H9 (cell line): ENCODE results near the gene FAM216A. TPM values are rescaled to one million over a fixed set of nuclear protein-coding genes. Genes with fewer than 3 reads are reported as not detected.

Experiments used
- DNase-seq: peaks from one replicate; pipeline ENCODE4 v3.0.0-alpha.2; 2017
- H2AFZ ChIP-seq: one replicate; pipeline ENCODE4 v1.6.1; 2013; ENCODE audit warnings: mild to moderate bottlenecking, low read length, control low read depth, moderate library complexity
- H2AK5ac ChIP-seq: 2 replicates; pipeline ENCODE4 v1.6.1; 2013; ENCODE audit warnings: low read length, control low read depth, mixed read lengths; ENCODE audit not compliant: insufficient read length
- H2BK120ac ChIP-seq: one replicate; pipeline ENCODE4 v1.6.1; 2013; ENCODE audit warnings: low read depth, mild to moderate bottlenecking, low read length, control low read depth, inconsistent platforms; ENCODE audit not compliant: poor library complexity, severe bottlenecking
- H2BK12ac ChIP-seq: 2 replicates; pipeline ENCODE4 v1.6.1; 2013; ENCODE audit warnings: low read length, control low read depth, mixed read lengths, low read depth; ENCODE audit not compliant: insufficient read length
- H2BK15ac ChIP-seq: 2 replicates; pipeline ENCODE4 v1.6.1; 2013; ENCODE audit warnings: low read depth, low read length, control low read depth
- H2BK20ac ChIP-seq: one replicate; pipeline ENCODE4 v1.6.1; 2013; ENCODE audit warnings: low read depth, mild to moderate bottlenecking, low read length, control low read depth, inconsistent platforms; ENCODE audit not compliant: poor library complexity, severe bottlenecking
- H2BK5ac ChIP-seq: 2 replicates; pipeline ENCODE4 v1.6.1; 2013; ENCODE audit warnings: low read length, control low read depth, mixed read lengths; ENCODE audit not compliant: insufficient read length
- H3K14ac ChIP-seq: 2 replicates; pipeline ENCODE4 v1.6.1; 2013; ENCODE audit warnings: low read length, control low read depth; ENCODE audit not compliant: insufficient read depth
- H3K18ac ChIP-seq: 2 replicates; pipeline ENCODE4 v1.6.1; 2013; ENCODE audit warnings: low read depth, mild to moderate bottlenecking, mixed read lengths, low read length, control low read depth; ENCODE audit not compliant: insufficient read length
- H3K23ac ChIP-seq: 2 replicates; pipeline ENCODE4 v1.6.1; 2013; ENCODE audit warnings: low read length, control low read depth, mixed read lengths, low read depth; ENCODE audit not compliant: insufficient read length
- H3K23me2 ChIP-seq: 2 replicates; pipeline ENCODE4 v1.6.1; 2013; ENCODE audit warnings: low read depth, mild to moderate bottlenecking, mixed read lengths, low read length, control low read depth; ENCODE audit not compliant: insufficient read length, poor library complexity, severe bottlenecking
- H3K27ac ChIP-seq: 2 replicates; pipeline ENCODE4 v1.5.1; 2013; ENCODE audit warnings: low read length, control low read depth, mixed read lengths, low read depth; ENCODE audit not compliant: insufficient read length
- H3K27me3 ChIP-seq: 2 replicates; pipeline ENCODE4 v1.6.1; 2013; ENCODE audit warnings: low read length, control low read depth, inconsistent platforms; ENCODE audit not compliant: insufficient read depth
- H3K4ac ChIP-seq: 2 replicates; pipeline ENCODE4 v1.6.1; 2013; ENCODE audit warnings: low read depth, mild to moderate bottlenecking, control low read depth, inconsistent platforms, low read length, moderate library complexity
- H3K4me1 ChIP-seq: 2 replicates; pipeline ENCODE4 v1.6.1; 2013; ENCODE audit warnings: low read length, control low read depth, inconsistent platforms; ENCODE audit not compliant: insufficient read depth
- H3K4me2 ChIP-seq: 2 replicates; pipeline ENCODE4 v1.6.1; 2013; ENCODE audit warnings: low read length, control low read depth, mixed read lengths; ENCODE audit not compliant: insufficient read length, insufficient read depth
- H3K56ac ChIP-seq: 2 replicates; pipeline ENCODE4 v1.6.1; 2013; ENCODE audit warnings: low read depth, mild to moderate bottlenecking, mixed read lengths, low read length, control low read depth; ENCODE audit not compliant: insufficient read length
- H3K79me1 ChIP-seq: 2 replicates; pipeline ENCODE4 v1.6.1; 2013; ENCODE audit warnings: low read depth, mild to moderate bottlenecking, moderate library complexity, low read length, control low read depth, inconsistent platforms; ENCODE audit not compliant: insufficient read depth, poor library complexity, severe bottlenecking
- H3K79me2 ChIP-seq: 2 replicates; pipeline ENCODE4 v1.6.1; 2013; ENCODE audit warnings: low read length, control low read depth, inconsistent platforms; ENCODE audit not compliant: insufficient read depth
- H3K9ac ChIP-seq: 2 replicates; pipeline ENCODE4 v1.6.1; 2013; ENCODE audit warnings: low read length, control low read depth, mixed read lengths; ENCODE audit not compliant: insufficient read length; ENCODE audit errors: extremely low read depth
- H3K9me3 ChIP-seq: one replicate; pipeline ENCODE4 v1.6.1; 2013; ENCODE audit warnings: low read depth, low read length, inconsistent platforms; ENCODE audit not compliant: control insufficient read depth
- H3T11ph ChIP-seq: one replicate; pipeline ENCODE4 v1.6.1; 2013; ENCODE audit warnings: mild to moderate bottlenecking, low read length, control low read depth, inconsistent platforms
- H4K20me1 ChIP-seq: one replicate; pipeline ENCODE4 v1.6.1; 2013; ENCODE audit not compliant: control insufficient read depth, insufficient read length, insufficient read depth
- H4K5ac ChIP-seq: 2 replicates; pipeline ENCODE4 v1.6.1; 2013; ENCODE audit warnings: low read depth, mild to moderate bottlenecking, mixed read lengths, low read length, control low read depth; ENCODE audit not compliant: insufficient read length
- H4K8ac ChIP-seq: replicated peaks from 2 replicates; pipeline ENCODE4 v1.6.1; 2013; ENCODE audit warnings: low read length, control low read depth, mixed read lengths, low read depth; ENCODE audit not compliant: insufficient read length
- H4K91ac ChIP-seq: 2 replicates; pipeline ENCODE4 v1.6.1; 2013; ENCODE audit warnings: low read depth, mild to moderate bottlenecking, moderate library complexity, mixed read lengths, low read length, control low read depth; ENCODE audit not compliant: insufficient read length
- H3K27ac Mint-ChIP-seq, 3 experiments: 2 replicates in 2 of 3; 3 replicates in 1 of 3; pipeline ENCODE4 v1.8.0; 2020 to 2021; ENCODE audit warnings: mixed read lengths in 3 of 3, mild to moderate bottlenecking in 1 of 3, moderate library complexity in 1 of 3
- H3K27me3 Mint-ChIP-seq: 2 replicates; pipeline ENCODE4 v1.8.0; 2021; ENCODE audit warnings: low read depth, mild to moderate bottlenecking, moderate library complexity, mixed read lengths
- H3K36me3 Mint-ChIP-seq, 3 experiments: 2 replicates in 2 of 3; 3 replicates in 1 of 3; pipeline ENCODE4 v1.8.0; 2020 to 2021; ENCODE audit warnings: low read depth in 3 of 3, mixed read lengths in 3 of 3; ENCODE audit not compliant: insufficient read depth in 1 of 3
- H3K4me1 Mint-ChIP-seq, 2 experiments: 2 replicates each; pipeline ENCODE4 v1.8.0; 2020; ENCODE audit warnings: mixed read lengths in 2 of 2
- H3K4me3 Mint-ChIP-seq, 2 experiments: 2 replicates in 1 of 2; 3 replicates in 1 of 2; pipeline ENCODE4 v1.8.0; 2020 to 2021; ENCODE audit warnings: mild to moderate bottlenecking in 2 of 2, mixed read lengths in 2 of 2, moderate library complexity in 1 of 2
- H3K9me3 Mint-ChIP-seq, 2 experiments: 2 replicates in 1 of 2; 3 replicates in 1 of 2; pipeline ENCODE4 v1.8.0; 2020; ENCODE audit warnings: mild to moderate bottlenecking in 2 of 2, mixed read lengths in 2 of 2, moderate library complexity in 1 of 2
- CTCF ChIP-seq: fragments of 200-600 bp; sonication (generic); conservative IDR thresholded peaks from 3 replicates; pipeline ENCODE4 v1.8.0; 2021; ENCODE audit warnings: antibody characterized with exemption, mild to moderate bottlenecking
- WGBS: extraction: QIAGEN DNeasy Blood & Tissue Kit; methylation state at CpG from one replicate; pipeline ENCODE4 v1.1.7; 2013; ENCODE audit warnings: missing lambda C conversion rate, low lambda C conversion rate, mixed read lengths; ENCODE audit not compliant: insufficient read length; ENCODE audit errors: extremely low coverage; 5-methylcytosine and 5-hydroxymethylcytosine counted together
- total RNA-seq: library from RNA; stranded (reverse); gene quantifications from 2 replicates; pipeline ENCODE4 v1.2.1, GENCODE V29; 2021

FAM216A gene
- total RNA-seq, 1 experiment from 2014 or later, result 18.1 TPM

GRCh38 chr12:110513842-110514241, 45.2 kb downstream of the FAM216A start:
- no peak for DNase-seq
- Histone ChIP-seq H3T11ph (no peak overlapping the region), H3K4ac (no peak overlapping the region), H3K18ac (no peak overlapping the region), H3K9me3 (no peaks in the 10 kb centered on the region), H2AFZ (no peak overlapping the region), H3K23ac (no peak overlapping the region), H2AK5ac (no peak overlapping the region), H3K4me1 (no peaks in the 10 kb centered on the region), H3K23me2 (no peaks in the 10 kb centered on the region), H4K5ac (no peak overlapping the region), H4K8ac (no peak overlapping the region), H2BK15ac (no peak overlapping the region), H2BK20ac (no peak overlapping the region), H3K9ac (no peak overlapping the region), H3K4me2 (no peak overlapping the region), H2BK12ac (no peak overlapping the region), H3K27me3 (no peaks in the 10 kb centered on the region), H2BK120ac (no peak overlapping the region), H3K27ac (no peak overlapping the region), H2BK5ac (no peak overlapping the region), H3K56ac (no peak overlapping the region), H3K79me2 (no peaks in the 10 kb centered on the region), H4K91ac (no peak overlapping the region), H3K79me1 (no peaks in the 10 kb centered on the region), H4K20me1 (no peaks in the 10 kb centered on the region), H3K14ac (no peak overlapping the region)
- Mint-ChIP-seq H3K27me3 (peaks cover 3% of the 10 kb centered on the region), H3K27ac (no peak overlapping the region), H3K4me1 (no peaks in the 10 kb centered on the region), H3K36me3 (no peaks in the 10 kb centered on the region), H3K4me3 (no peak overlapping the region), H3K9me3 (no peaks in the 10 kb centered on the region)
- WGBS, result no CpG with 5 or more reads among the region's 6 CpGs
- no peak for TF ChIP-seq CTCF
